GM18498 (cell line): ENCODE data around the gene ITGB2.

Experiments used
- ATAC-seq: cut with Tn5 transposase; IDR thresholded peaks from one replicate; pipeline ENCODE4 v1.9.1; 2021; ENCODE audit warnings: mild to moderate bottlenecking, moderate library complexity; ENCODE audit not compliant: unreplicated experiment

Gene ITGB2

GRCh38 chr21:44911384-44912157 lies 9.1 kb downstream of the ITGB2 start:
- no peak for ATAC-seq

- ATAC-seq, result no peak
These were observed 9.7 kb downstream of the ITGB2 start for GRCh38 chr21:44911068-44911383.

GRCh38 chr21:44910229-44911067 lies 10.3 kb downstream of the ITGB2 start:
- no peak for ATAC-seq

GRCh38 chr21:44909719-44910118 lies 11.0 kb downstream of the ITGB2 start:
- ATAC-seq, result no peak

GRCh38 chr21:44908908-44909307 lies 11.8 kb downstream of the ITGB2 start:
- ATAC-seq, result no peak

- ATAC-seq, result no peak
These were observed 12.5 kb downstream of the ITGB2 start for GRCh38 chr21:44907966-44908895.

- ATAC-seq, result no peak
These were observed 13.3 kb downstream of the ITGB2 start for GRCh38 chr21:44907225-44907965.

- ATAC-seq, result no peak
These were observed 15.0 kb downstream of the ITGB2 start for GRCh38 chr21:44905728-44906090.

GRCh38 chr21:44905016-44905727 lies 15.5 kb downstream of the ITGB2 start:
- ATAC-seq, result no peak

GRCh38 chr21:44904141-44904923 lies 16.4 kb downstream of the ITGB2 start:
- no peak for ATAC-seq

- ATAC-seq, result no peak
These were observed 17.0 kb downstream of the ITGB2 start for GRCh38 chr21:44903689-44904088.

GRCh38 chr21:44903050-44903685 lies 17.5 kb downstream of the ITGB2 start:
- no peak for ATAC-seq

GRCh38 chr21:44902268-44903049 lies 18.2 kb downstream of the ITGB2 start:
- ATAC-seq, result no peak

- ATAC-seq, result no peak
These were observed 19.2 kb downstream of the ITGB2 start for GRCh38 chr21:44901391-44902074.

GRCh38 chr21:44900559-44901251 lies 20.0 kb downstream of the ITGB2 start:
- ATAC-seq, result no peak

- no peak for ATAC-seq
These were observed 20.7 kb downstream of the ITGB2 start for GRCh38 chr21:44899768-44900558.
